ENCODE measurements around the gene DSG2.
"Not testable (repeated sequence)": the region's sequence is repeated elsewhere in the genome, so short reads cannot be mapped to it uniquely, and the experiment has no call there.

DSG2 gene

DNA sequence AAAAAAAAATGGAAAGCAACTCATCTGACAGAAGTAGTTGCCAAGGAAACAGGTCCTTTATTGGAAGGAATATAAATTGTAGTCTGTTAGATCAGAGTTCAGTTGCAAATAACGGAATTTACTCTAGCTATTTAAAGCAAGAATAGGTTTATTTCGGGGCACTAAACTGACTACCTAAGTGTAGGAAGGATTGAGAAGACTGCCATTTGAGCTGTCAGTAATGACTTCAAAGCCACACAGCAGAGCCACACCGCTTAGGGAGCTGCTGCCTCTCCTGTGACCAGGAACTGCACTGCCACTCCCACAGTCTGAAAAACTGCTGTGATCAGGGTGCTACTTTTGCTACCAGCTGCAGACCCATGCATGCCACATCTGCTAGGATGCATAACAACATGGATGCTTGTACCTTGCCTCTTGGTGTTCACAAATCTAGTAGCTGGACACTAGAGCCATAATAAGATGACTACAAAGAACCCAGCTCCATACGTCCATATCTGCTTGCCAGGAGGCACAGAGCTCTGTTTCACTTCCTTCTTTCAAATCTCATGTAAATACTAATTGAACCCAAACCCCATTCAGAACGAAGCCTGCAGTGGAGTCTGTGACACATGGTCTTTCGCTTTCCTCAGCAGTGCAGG lies 2.2 kb downstream of the DSG2 start:
- no peak for DNase-seq (ENCODE audit: low read depth)

DNA sequence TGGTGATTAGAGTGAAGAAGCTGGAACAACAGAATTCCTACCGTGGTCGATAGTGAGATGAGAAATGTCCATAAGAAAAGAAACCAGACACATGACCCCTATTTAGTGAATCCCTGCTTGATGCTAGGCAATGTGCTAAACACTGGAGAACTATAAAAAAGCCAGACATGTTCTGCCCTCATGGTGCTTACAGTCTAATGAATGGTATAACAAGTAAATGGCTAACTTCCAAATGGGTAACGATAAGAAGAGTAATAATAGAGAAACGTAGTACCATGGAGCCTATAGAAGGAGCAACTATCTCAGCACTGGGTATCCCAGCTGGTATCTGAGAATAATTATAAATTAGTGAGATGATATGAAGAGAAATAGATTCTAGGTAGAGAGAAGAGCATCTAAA lies 5.0 kb downstream of the DSG2 start:
- no peak for DNase-seq (ENCODE audit: low read depth)

DNA sequence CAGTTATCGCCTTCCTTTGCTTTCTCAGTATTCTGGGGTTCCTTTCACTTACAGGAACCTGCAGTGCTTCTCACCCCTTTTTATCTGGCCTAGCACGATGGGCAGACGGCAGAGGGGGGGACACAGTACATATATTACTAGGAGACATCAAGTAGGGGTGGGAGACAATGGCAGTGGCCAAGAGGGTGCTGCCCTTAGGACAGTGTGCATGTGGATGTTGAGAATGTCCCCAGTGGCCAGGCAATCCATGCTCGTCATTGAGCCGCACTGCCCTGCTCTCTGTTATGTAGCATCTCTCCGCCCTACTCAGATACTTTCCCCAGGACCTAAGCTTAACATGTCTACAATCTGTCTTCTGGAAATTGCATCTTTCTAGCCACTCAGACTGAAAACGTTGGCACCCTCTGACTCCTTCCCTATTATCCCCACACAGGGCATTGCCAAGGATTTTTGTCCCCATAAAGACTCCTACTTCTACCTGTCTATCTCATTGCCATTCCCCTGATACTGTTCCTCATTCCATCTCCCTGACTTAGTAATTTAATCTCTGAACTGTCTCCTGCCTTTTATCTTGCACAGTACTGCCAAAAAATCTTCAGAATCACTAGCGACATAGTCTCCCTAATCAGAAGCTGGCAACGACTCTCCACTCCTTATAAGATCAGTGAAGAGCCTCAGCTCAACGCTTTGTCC lies 6.6 kb downstream of the DSG2 start:
- DNase-seq (ENCODE audit: low read depth): no peak

DNA sequence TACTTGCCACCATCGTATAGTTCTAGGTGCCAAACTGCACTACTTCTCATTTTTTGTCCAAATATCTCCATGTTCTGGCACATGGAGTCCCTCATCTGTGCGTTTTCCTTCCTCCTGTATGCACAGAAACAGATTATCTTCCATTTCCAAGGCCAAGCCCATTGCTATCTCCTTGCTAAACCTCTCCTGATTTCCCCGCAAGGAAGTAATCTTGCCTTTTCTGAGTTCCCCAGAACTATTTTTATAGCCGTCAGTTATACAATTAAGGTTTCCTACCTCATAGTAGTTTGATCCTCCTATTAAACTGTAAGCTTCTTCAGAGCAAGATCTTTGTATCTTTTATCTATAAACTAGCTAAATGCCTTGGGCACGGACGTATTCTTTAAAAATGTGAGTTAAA lies 7.2 kb downstream of the DSG2 start:
- DNase-seq (ENCODE audit: low read depth): no peak

DNA sequence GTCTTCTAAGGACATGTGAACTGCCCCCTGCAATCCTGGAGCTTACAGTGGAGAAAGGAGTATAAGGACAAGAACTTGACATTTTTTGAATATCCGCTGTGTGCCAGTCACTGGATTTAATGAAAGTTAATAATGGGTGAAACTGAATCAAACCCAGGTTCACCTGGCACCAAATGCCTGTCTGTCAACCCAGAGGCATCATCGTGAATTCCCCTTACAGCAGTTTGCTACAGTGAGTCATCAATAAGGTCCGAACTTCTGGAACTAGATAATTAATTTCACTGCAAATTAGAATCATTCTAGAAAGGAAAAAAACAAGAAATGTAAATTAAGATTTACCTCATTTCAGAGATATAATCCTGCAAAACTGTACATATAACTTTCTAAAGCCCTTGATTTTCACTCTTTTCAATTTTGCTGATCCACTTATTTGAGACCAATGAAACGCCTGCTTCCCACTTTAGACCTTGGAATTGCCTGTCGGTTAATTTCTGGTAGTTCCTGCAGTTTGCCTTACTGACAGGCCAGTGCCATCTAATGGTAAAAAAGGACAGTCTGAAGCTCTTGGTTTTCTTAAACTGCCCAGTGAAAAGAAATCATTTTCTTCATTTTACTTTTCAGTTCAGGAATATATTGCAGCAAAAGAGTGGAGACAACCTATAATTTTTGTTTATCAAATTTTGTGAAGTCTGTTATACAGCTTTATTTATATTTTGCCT lies 8.2 kb downstream of the DSG2 start:
- DNase-seq (ENCODE audit: low read depth): no peak

DNA sequence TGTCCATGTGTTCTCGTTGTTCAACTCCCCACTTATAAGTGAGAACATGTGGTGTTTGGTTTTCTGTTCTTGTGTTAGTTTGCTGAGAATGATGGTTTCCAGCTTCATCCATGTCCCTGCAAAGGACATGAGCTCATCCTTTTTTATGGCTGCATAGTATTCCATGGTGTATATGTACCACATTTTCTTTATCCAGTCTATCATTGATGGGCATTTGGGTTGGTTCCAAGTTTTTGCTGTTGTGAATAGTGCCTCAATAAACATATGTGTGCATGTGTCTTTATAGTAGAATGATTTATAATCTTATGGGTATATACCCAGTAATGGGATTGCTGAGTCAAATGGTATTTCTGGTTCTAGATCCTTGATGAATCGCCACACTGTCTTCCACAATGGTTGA lies 9.1 kb downstream of the DSG2 start:
- DNase-seq (ENCODE audit: low read depth): not testable (repeated sequence)

DNA sequence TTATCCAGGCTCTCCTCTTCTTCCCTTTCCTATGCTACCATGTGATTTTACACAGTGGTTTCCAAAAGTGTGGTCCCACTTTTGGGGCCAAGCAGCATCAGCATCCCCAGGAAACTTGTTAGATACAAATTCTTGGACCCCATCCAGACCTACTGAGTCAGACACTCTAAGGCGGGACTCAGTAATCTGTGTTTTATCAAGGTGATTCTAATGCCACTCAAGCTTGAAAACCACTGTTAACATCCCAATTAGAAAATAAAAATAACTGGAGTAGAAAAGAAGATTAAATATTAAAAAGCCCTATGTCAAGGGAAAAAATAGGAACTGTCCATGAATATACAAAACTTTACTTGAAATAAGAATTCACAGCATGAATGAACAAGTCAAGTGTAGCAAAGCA lies 10.8 kb downstream of the DSG2 start:
- DNase-seq (ENCODE audit: low read depth): no peak

DNA sequence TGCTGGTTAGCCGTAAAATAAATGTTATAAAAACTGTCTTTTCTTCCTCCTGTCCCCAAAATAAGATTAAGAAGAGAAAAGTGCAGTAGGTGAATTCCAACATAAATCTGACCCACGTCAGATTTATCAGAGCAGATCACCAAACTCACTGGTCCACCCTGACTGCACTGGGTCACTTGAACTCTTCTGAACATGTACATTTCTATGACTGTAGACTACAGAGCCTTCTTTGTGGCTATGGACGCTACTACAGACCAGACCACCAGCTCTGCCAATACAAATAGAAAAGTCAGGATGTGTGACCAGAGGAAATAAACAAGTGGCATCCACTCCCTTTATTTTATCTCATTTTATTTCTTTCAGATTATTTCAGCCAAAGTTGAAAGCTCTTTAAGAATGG lies 11.6 kb downstream of the DSG2 start:
- no peak for DNase-seq (ENCODE audit: low read depth)

DNA sequence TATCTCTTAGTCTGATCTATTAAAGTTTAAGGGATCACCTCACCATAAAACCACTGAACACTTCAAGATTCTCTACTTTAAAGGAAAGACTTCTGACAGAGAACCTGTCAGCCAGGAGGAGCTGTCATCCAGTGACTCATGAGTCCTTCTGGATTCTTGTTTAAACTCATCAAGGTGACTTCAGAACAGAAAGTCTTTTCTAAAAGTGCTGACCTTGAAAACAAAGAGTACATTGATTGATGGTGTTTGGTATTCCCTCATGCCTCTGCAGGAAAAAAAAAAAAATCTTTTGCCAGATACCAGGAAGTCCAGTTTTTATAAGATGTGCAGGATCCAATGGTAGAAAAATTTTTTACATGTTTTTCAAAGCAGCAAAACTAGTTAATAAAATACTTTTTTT lies 12.3 kb downstream of the DSG2 start:
- no peak for DNase-seq (ENCODE audit: low read depth)

DNA sequence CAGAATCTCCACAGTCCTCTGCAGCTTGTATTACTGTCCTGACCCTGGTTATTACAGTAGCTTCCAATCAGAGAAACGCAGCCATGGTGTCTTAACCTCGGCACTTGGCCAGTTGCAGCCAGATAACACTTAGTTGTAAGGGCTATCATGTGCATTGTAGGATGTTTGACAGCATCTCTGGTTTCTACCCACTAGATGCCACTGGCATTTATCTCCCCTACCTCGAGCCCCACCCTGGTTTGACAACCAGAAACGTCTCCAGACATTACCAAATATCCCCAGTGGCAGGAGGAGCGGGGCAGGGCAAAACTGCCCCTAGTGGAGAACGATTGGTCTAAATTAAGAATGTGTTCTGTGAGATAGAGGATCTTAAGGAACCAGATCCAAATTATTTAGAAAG lies 13.1 kb downstream of the DSG2 start:
- DNase-seq (ENCODE audit: low read depth): no peak

DNA sequence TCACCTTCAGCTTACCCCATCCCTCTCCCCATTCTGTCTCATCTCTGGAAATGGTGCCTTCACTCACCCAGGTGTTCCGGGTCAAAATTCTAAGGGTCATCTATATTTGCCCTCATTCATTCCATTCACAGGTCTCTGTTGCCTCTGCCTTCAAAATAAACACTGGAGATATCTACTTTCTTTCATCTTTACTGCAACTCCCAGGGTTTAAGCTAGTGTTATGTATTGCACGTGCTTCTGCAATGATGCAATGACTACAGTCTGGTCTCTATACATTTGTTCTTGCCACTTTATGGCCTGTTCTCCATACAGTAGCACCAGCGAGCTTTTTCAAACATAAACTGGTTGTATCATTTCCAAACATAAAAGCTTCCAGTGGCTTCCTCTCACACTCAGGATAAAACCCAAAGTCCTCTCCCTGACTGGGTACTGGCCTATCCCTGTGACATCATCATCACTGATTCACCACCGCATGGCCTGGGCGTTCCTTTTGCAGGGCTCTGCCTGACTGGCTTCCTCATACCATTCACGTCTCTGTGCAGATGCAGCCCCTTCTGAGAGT lies 14.3 kb downstream of the DSG2 start:
- no peak for DNase-seq (ENCODE audit: low read depth)

DNA sequence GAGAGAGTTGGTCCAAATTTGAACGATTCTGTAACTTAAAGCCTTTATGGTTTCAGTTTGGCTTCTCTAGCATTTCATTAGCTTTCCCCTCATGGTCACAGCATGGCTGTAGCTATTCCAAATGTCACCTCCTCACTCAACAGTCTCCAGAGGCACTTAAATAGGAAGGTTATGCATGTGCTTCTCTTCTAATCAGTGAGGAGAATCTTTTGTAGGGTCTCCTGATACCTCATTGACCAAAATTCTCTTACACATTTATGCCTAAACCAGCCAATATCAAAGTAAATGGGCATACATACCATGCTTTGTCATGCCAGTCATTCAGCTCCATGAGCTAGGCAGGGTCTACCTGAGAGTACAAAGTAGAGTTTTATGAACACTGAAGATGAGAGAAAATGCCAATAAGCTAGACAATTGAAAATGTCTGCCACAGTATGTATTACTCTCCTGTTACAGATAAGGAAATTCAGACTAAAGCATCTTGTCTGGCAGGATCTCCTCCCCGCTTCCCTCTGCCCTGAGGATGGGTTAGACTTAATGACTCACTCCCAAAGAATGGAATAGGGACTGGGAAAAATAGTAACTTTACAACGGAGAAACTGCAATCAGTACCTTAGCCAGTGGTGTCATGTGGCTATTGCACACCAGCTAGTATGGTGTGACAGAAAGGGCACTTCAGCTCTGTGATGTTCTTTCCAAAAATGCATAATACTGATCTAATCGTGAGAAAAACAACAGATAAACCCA lies 15.4 kb downstream of the DSG2 start:
- no peak for DNase-seq (ENCODE audit: low read depth)

DNA sequence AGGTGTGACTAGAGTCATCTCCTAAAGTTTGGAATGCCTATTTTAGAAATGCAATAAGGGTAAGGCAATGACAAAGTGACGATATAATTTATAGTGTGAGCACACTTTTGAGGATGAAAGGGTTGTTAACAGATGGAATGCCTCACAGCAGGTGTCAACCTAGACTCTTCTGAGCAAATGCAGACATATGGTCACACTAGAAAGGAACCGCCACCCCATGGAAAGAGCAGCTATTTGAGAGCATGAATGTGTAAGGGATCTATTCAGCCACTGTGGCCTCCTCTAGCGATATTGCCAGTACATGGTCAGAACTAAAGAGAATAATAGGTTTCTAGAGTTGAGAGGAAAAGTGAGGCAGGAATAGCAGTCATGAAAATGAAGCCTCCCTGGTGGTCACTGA lies 18.5 kb downstream of the DSG2 start:
- no peak for DNase-seq (ENCODE audit: low read depth)

DNA sequence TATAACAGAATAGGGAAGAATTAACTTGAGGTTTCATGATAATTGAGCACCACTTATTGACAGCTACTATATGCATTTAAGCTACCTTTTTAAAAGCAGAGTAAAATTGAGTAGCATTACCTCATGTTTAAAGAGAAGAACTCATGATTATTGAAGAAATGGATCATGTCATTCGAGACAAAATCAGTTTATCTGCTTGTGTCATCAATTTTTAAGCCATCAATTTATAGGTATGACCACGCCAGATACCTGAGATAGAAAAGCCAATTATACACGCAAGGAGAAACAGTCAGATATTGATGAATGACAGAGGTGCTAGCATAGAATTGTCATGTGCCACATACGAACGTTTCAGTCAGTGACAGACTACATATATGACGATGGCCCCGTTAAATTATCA lies 28.4 kb downstream of the DSG2 start:
- DNase-seq (ENCODE audit: low read depth): no peak

DNA sequence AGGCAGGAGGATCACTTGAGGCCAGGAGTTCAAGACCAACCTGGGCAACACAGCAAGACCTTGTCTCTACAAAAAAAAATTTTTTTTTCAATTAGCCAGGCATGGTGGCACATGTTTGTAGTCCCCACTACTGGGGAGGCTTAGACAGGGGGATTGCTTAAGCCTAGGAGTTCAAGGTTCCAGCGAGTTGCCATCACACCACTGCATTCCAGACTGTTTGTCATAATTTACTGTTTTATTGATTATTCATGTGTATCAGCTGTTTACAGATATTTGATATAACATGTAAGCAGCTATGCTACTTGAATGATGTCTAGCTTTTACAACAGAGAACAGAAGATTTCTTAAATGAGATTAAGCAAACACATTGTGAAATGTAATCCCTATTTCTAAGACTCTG lies 35.3 kb downstream of the DSG2 start:
- DNase-seq (ENCODE audit: low read depth): no peak

DNA sequence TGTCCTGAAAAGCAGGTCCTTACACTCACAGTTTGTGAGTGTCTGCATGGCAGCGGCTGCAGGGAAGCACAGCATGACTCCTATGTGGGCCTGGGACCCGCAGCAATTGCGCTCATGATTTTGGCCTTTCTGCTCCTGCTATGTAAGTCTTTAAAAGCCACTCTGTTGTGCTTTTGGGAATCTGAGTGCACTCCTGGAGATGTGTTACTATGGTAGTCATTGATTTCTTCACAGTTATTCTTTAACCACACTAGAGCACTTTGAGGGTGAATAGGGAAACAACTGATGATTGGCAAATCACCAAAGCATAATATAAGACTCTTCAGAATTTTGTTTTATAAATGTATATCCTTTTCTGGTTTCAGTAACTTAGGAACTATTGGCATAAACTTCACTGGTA lies 40.9 kb downstream of the DSG2 start:
- no peak for DNase-seq (ENCODE audit: low read depth)

DNA sequence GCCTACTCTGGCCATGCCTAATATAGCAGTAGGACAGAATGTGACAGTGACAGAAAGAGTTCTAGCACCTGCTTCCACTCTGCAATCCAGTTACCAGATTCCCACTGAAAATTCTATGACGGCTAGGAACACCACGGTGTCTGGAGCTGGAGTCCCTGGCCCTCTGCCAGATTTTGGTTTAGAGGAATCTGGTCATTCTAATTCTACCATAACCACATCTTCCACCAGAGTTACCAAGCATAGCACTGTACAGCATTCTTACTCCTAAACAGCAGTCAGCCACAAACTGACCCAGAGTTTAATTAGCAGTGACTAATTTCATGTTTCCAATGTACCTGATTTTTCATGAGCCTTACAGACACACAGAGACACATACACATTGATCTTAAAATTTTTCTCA lies 48.5 kb downstream of the DSG2 start:
- DNase-seq (ENCODE audit: low read depth): no peak

DNA sequence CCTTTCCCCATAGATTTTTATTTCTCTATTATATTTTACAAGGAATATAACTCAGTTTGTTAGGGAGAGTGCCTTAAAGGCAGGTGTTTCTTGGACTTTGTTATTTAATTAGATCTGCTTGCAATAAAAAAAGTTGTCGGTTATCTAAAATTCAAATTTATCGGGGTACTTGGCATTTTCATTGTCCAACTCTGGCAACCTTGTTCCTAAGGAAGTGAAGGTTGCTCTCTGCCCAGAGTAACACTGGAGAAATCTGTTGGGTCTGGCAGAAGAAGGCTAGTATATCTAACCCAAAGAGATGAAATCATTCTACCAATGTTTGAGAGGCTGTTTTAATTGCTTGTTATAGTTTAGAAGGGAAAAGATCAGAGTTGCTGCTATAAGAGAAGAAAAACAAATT lies 50.9 kb downstream of the DSG2 start:
- DNase-seq (ENCODE audit: low read depth): no peak

DNA sequence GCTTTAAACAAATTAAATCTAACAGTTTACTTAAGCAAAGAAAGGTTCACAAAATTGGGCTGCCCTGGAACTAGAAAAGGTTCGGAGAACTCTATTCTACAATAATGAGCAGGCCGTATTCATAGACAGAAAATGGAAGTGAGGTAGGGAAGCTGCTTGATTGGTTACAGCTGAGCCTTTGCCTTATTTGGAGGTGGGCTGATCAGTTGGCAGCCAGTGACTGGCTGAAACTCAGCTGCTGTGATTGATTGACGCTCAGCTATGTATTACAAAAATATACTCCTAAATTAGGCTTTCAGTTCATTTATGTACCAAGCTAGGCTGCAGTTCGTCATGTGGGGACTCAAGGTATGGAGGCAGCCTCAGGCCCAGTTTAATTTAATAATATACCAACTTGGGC lies 51.4 kb downstream of the DSG2 start:
- DNase-seq (ENCODE audit: low read depth): no peak

DNA sequence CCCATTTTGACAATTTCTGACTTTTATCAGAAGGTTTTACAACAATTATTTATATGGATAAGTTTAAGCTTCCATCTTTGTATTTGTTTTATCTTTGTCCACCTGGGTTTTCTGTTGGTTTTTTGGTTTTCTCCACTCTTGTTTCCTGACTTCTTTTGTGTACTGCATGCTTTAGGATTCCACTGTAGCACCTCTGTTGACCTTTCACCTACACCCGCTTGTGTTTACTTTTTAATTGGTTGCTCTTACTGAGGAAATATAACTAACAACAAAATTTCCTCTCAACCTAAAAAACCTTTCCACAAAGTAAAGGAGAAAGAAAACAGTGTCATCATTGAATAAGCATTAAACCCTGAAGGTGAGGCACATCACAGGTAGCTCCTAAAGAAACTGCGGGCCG lies 53.9 kb downstream of the DSG2 start:
- DNase-seq (ENCODE audit: low read depth): no peak

DNA sequence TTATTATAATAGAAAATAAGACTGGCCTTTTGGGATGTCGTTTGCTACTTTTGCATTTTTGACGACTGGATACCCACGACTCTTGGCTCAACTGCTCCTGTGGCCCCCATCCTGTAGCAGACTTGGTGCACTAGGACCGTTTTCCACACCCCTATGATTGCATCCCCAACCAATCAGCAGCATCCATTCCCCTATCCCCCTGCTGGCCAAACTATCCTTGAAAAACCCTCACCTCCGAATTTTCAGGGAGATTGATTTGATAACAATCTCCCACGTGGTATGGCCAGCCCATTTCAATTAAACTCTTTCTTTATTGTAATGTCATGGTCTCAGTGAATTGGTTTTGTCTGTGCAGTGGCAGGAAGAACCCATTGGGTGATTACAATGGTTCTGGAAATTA lies 55.8 kb downstream of the DSG2 start:
- no peak for DNase-seq (ENCODE audit: low read depth)

DNA sequence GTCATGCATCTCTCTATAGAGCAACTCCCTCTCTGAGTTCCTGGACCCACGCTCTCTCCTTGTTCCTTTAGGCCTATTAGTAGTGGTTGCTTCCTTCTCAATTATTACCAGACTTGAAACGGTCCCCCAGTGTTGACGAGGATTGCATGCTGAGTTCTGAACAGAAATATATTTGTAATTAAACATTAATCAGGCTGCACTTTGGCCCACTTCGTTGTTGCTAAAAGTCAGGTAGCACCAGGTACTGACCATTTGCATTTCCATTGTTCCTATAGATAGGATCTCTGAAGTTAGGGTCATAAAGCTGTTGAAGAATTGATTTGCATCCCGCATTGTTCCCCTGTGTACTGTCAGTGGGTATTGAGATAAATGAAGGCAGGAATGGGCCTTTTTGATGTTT lies 56.8 kb downstream of the DSG2 start:
- no peak for DNase-seq (ENCODE audit: low read depth)
